ENCODE results near the gene UBR4.
"Not testable (repeated sequence)": the region's sequence is repeated elsewhere in the genome, so short reads cannot be mapped to it uniquely, and the experiment has no call there.

Gene UBR4

GRCh38 chr1:19220080-19220846 lies 10.2 kb upstream of the UBR4 start:
- FAIRE-seq, result no peak

- no peak for FAIRE-seq
These were observed 9.4 kb upstream of the UBR4 start for GRCh38 chr1:19219451-19219850.

- FAIRE-seq, result not testable (repeated sequence)
These were observed 6.5 kb upstream of the UBR4 start for GRCh38 chr1:19216585-19216984.

GRCh38 chr1:19213580-19213979 lies 3.5 kb upstream of the UBR4 start:
- FAIRE-seq, result no peak

- FAIRE-seq, result no peak
These were observed 2.1 kb upstream of the UBR4 start for GRCh38 chr1:19212167-19212566.

- FAIRE-seq, result no peak
These were observed 895 bp upstream of the UBR4 start for GRCh38 chr1:19210772-19211549.

- no peak for FAIRE-seq
These were observed 552 bp downstream of the UBR4 start for GRCh38 chr1:19209439-19209989.

GRCh38 chr1:19208710-19209438 lies 1.2 kb downstream of the UBR4 start:
- no peak for FAIRE-seq

GRCh38 chr1:19206947-19207346 lies 3.1 kb downstream of the UBR4 start:
- FAIRE-seq, result no peak

GRCh38 chr1:19205845-19206244 lies 4.2 kb downstream of the UBR4 start:
- FAIRE-seq, result no peak

GRCh38 chr1:19205403-19205802 lies 4.7 kb downstream of the UBR4 start:
- no peak for FAIRE-seq

- FAIRE-seq, result no peak
These were observed 5.4 kb downstream of the UBR4 start for GRCh38 chr1:19204446-19205266.

- no peak for FAIRE-seq
These were observed 6.6 kb downstream of the UBR4 start for GRCh38 chr1:19203440-19203839.

GRCh38 chr1:19202396-19202795 lies 7.7 kb downstream of the UBR4 start:
- no peak for FAIRE-seq

GRCh38 chr1:19199969-19200604 lies 10.0 kb downstream of the UBR4 start:
- FAIRE-seq, result no peak

- FAIRE-seq, result no peak
These were observed 10.6 kb downstream of the UBR4 start for GRCh38 chr1:19199329-19199968.

GRCh38 chr1:19198820-19199219 lies 11.2 kb downstream of the UBR4 start:
- FAIRE-seq, result no peak

GRCh38 chr1:19197845-19198244 lies 12.2 kb downstream of the UBR4 start:
- no peak for FAIRE-seq

GRCh38 chr1:19196331-19196730 lies 13.7 kb downstream of the UBR4 start:
- FAIRE-seq, result no peak

GRCh38 chr1:19193004-19193403 lies 17.1 kb downstream of the UBR4 start:
- no peak for FAIRE-seq

GRCh38 chr1:19191811-19192210 lies 18.3 kb downstream of the UBR4 start:
- FAIRE-seq, result no peak

Data from colon (tissue), 2 donors.